VCaP (cell line): ENCODE data around the gene HRAS.

Source experiments
- H3K27ac ChIP-seq: fragments of 450-650 bp; 2 replicates; pipeline ENCODE4 v1.5.1; 2017
- CTCF ChIP-seq: fragments of 450-650 bp; conservative IDR thresholded peaks from 2 replicates; pipeline ENCODE4 v1.5.1; 2017; ENCODE audit warnings: mild to moderate bottlenecking, moderate library complexity

HRAS gene

GRCh38 chr11:553988-554340, 18.6 kb upstream of the HRAS start:
- peak overlapping the region; percentile 60; the same call in 1 of the 2 replicates for H3K27ac ChIP-seq
- no peak for TF ChIP-seq CTCF

- H3K27ac ChIP-seq, result peak overlapping the region; percentile 60; the same call in 1 of the 2 replicates
- no peak for TF ChIP-seq CTCF
Observed at GRCh38 chr11:553083-553987, 18.0 kb upstream of the HRAS start.

GRCh38 chr11:551596-551995, 16.2 kb upstream of the HRAS start:
- no peak for TF ChIP-seq CTCF
- no peak overlapping the region for H3K27ac ChIP-seq

DNA sequence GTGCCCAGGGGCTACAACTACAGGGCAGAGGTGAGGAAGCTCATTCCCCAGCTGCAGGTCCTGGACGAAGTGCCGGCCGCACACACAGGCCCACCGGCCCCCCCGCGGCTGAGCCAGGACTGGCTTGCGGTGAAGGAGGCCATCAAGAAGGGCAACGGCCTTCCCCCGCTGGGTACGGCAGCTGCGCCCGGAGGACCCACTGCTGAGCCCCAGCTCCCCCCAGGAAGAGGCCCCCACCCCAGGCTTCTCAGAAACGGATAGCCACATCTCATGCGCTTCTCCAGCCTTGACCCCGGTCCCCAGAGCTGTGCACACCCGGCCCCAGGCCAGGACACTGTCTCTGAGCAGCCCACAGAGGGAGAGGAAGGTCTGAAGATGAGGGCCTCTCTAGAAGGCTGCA, 15.8 kb upstream of the HRAS start:
- no peak for TF ChIP-seq CTCF
- H3K27ac ChIP-seq, result no peak overlapping the region

GRCh38 chr11:550746-551085, 15.3 kb upstream of the HRAS start:
- H3K27ac ChIP-seq, result no peak overlapping the region
- TF ChIP-seq CTCF, result no peak

DNA sequence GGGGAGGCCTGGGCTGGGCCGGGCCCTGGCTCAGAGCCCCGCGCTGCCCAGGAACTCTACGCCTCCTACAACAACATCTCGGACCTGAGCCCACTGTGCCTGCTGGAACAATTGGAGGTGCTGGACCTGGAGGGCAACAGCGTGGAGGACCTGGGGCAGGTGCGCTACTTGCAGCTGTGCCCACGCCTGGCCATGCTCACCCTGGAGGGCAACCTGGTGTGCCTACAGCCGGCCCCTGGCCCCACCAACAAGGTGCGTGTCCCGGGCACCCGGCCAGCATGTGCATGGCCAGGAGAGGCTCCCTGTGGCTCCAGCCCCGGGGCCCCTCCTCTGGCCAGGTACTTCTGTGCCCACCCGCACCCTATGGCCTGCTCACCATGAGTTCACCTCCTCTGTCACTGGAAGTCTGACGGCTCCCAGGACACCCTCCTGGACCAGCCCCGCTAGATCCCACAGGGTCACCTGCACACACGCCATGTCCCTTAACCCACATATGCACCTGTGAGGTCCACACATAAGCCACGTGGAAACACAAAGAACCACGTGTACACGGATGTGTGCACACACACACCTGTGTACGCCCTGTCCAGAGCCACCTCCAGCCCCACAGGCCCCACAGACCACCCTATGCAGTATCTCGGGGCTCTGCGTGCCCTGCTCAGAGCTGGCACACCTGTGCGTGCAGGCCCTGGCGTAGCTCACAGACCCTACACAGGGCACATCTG, 14.8 kb upstream of the HRAS start:
- TF ChIP-seq CTCF, result no peak

GRCh38 chr11:548700-549603, 13.6 kb upstream of the HRAS start:
- TF ChIP-seq CTCF, result no peak
- no peak overlapping the region for H3K27ac ChIP-seq

More for the DNA sequence above, 14.8 kb upstream of the HRAS start:
- no peak overlapping the region for H3K27ac ChIP-seq
